Right renal cortex interstitium (tissue), 3 donors: ENCODE results near the gene ANKS1B. TPM values are rescaled to one million over a fixed set of nuclear protein-coding genes. Genes with fewer than 3 reads are reported as not detected.
"Not testable (repeated sequence)": the region's sequence is repeated elsewhere in the genome, so short reads cannot be mapped to it uniquely, and the experiment has no call there.

Experiments
- DNase-seq, 3 donors: peaks; one replicate each; pipeline ENCODE4 v3.0.0-alpha.2; 2013; ENCODE audit warnings: low read depth in 3 of 3, low spot score in 2 of 3
- polyA plus RNA-seq, 3 donors: library from polyadenylated mRNA; unstranded; fragments of 120-200 nt; gene quantifications; one replicate each; pipeline ENCODE4 v1.2.1, GENCODE V29; 2013; ENCODE audit not compliant: insufficient read length in 3 of 3

Gene ANKS1B
- polyA plus RNA-seq, 3 donors, result 3.8 to 4.8 (median 4.3) TPM

DNA sequence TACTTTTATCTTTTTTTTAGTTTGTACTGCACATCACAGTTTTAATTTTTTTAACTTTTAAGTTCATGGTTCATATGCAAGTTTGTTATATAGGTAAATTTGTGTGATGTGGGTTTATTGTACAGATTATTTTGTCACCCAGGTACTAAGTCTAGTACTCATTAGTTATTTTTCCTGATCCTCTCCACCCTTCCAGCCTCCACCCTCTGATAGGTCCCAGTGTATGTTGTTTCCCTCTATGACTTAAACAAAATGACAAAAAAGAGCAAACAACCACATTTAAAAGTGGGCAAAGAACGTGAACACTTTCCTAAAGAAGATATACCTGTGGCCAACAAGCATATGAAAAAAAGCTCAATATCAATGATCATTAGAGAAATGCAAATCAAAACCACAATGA lies 273.5 kb downstream of the ANKS1B start:
- no peak for DNase-seq

- DNase-seq, result no peak
These were observed 275.1 kb downstream of the ANKS1B start for GRCh38 chr12:99709619-99710018.

GRCh38 chr12:99709116-99709515 lies 275.6 kb downstream of the ANKS1B start:
- no peak for DNase-seq

DNA sequence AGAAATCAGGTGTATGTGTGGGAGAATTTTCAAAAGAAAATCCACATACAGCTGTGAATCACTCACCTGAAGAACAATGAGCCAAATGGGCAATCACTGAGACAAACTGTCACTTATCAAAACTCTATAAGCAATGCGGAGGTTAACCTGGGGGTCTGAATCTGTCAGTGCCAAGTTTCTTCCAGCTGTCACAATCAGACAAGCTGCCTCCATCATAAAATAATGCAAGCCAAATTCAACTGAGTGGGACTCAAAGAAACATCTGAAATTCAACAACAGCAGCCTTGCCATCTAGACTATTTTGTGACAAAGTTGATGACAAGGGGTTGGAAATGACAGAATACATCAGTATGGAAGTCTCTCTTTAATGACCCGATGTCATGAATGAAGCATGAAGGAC lies 276.9 kb downstream of the ANKS1B start:
- DNase-seq, result no peak

DNA sequence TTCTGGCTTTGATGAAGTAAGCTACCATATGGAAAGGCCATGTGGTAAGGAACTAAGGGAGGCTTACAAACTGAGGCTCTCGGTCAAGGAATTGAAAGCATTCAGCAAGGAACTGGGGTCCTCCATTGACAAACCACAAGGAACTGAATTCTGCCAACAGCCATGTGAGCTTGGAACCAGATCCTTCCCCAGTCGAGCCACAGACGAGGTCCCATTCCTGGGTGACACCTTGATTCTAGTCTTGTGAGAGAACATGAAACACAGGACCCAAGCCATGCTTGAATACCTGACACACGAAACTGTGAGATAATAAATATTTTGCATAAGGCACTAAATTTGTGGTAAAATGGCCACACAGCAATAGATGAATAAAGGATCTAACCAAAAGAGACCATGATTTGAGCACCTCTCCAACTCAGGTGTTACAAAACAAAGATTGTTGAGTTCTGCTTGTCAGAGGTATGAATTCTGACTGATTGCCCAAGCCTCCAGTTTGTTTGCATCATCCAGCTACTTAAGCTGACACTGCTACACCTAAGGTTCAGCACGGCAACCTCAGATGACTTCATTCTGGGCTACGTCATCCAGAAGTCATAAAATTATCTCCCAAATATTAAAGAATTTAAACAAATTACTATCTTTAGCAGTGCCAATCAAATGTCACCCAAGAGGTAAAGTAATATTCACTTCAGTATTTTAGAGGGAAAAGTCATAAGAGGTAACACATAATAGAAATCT lies 277.8 kb downstream of the ANKS1B start:
- DNase-seq, result no peak

- no peak for DNase-seq
These were observed 280.3 kb downstream of the ANKS1B start for GRCh38 chr12:99704458-99704857.

DNA sequence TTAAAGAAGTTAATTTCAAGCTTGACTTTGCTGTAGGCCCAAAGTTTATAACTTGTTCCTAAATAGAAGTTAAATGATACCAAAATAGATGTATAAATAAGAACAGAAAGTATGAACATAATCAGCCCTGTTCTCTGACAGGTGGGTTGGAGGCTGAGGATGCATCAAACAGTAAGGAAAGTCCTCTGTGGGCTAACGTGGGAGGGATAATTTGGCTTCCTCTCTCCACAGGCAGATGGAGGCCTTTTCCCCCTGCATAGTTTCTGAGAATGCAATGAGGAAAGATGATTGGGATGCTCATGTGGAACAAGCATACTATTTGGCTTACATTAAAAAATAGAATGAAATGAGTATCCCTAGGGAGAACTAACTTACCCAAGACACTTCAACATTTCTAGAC lies 280.7 kb downstream of the ANKS1B start:
- no peak for DNase-seq

- DNase-seq, result no peak
These were observed 284.7 kb downstream of the ANKS1B start for GRCh38 chr12:99700032-99700431.

- DNase-seq, result no peak
These were observed 289.7 kb downstream of the ANKS1B start for GRCh38 chr12:99695050-99695449.

- no peak for DNase-seq
These were observed 298.6 kb downstream of the ANKS1B start for GRCh38 chr12:99686142-99686541.

DNA sequence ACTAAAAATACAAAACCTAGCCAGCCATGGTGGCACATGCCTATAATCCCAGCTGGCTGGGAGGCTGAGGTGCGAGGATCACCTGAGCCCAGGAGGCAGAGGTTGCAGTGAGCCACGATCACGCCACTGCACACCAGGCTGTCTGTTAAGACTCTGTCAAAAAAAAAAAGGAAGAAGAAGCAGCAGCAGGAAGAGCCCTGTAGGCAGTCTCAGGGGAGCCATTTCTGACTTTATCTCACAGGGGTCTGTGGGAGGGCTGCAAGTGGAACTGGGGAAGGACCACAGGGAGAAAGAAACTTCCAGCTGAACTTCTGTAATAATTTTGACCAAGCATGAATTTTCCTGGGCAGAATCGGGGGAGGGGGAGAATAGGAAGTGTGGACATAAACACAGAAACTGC lies 304.5 kb downstream of the ANKS1B start:
- DNase-seq, result no peak

DNA sequence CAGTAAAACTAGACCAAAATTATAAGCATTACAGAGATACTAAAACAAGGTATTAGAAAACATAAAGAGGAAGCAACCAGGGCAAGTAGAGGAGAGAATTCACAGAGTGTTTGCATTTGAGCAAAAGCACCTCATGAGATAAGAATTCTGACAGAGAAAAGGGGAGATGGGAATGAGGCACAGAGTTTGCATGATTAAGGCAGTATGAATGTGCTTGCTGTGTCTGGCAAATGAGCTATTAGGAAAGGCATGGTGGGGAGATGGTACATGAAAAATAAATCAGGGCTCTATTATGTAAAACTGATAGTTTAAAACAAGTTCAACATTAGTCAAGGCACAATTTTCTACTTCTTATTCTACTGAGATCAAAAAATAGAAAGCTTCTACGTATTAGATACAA lies 314.1 kb downstream of the ANKS1B start:
- no peak for DNase-seq

- no peak for DNase-seq
These were observed 325.9 kb downstream of the ANKS1B start for GRCh38 chr12:99658671-99659349.

DNA sequence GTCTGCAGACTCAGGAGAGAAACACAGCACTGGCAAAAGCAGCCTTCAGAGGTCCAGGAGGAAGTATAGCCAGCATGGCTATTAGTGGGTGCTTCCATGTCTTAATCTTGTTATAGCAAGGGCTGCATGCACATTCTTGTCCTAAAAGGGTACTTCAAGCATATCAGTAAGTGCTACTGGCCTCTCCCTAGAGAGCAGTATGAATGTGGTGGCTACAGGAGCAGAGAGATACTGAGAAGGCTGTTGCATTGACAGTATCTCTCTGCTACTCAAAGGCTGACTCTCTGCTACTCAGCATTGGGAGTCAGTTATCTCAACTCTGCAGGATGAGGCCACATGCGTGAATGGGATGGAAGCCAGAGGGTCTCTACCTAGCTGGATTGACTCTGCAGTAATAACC lies 335.2 kb downstream of the ANKS1B start:
- DNase-seq, result no peak

DNA sequence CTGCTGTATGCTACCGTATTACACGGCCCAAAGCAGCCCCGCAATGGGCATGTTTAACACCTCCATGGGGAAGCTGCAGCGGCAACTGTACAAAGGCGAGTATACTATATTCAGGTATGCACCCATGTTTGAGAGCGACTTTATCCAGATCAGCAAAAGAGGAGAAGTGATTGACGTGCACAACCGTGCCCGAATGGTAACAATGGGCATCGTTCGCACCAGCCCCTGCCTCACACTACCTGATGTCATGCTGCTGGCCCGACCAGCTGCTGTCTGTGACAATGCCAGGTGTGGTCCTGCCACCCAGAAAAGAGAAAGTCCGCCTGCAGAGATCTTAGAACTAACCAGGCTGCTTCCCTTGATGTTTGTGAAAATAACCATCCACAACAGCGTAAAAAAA lies 336.6 kb downstream of the ANKS1B start:
- no peak for DNase-seq

- DNase-seq, result no peak
These were observed 337.3 kb downstream of the ANKS1B start, which contains the start of gene GARIN6 for GRCh38 chr12:99647453-99647852. Gene GARIN6 (plus strand): TSS chr12:99647753. CDS start chr12:99648175, 422 bp downstream.

- no peak for DNase-seq
These were observed 340.1 kb downstream of the ANKS1B start for GRCh38 chr12:99644629-99645028.

- no peak for DNase-seq
These were observed 357.3 kb downstream of the ANKS1B start for GRCh38 chr12:99627459-99627858.

DNA sequence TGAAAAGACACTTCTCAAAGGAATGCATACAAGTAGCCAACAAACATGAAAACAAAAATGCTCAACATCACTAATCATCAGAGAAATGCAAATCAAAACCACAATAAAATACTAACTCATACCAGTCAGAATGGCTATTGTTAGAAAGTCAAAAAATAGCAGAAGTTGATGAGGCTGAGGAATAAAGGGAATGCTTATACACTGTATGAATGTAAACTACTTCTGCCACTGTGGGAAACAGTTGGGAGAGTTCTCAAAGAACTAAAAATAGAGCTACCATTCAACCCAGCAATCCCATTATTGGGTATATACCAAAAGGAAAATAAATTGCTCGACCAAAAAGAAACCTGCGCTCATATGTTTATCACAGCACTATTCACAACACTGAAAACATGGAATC lies 360.1 kb downstream of the ANKS1B start:
- not testable (repeated sequence) for DNase-seq

DNA sequence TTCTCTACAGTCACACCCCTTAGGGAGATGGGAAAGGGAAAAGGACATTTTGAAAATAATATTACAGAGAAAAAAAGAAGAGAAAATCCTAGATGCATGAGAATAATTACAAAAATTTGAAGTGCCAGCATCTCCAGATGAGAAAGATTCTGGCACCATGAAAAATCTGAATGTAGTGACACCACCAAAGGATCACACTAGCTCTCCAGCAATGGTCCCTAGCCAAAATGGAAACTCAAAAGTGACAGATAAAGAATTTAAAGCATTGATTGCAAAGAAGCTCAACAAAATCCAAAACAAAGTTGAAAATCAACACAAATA lies 364.6 kb downstream of the ANKS1B start:
- no peak for DNase-seq

DNA sequence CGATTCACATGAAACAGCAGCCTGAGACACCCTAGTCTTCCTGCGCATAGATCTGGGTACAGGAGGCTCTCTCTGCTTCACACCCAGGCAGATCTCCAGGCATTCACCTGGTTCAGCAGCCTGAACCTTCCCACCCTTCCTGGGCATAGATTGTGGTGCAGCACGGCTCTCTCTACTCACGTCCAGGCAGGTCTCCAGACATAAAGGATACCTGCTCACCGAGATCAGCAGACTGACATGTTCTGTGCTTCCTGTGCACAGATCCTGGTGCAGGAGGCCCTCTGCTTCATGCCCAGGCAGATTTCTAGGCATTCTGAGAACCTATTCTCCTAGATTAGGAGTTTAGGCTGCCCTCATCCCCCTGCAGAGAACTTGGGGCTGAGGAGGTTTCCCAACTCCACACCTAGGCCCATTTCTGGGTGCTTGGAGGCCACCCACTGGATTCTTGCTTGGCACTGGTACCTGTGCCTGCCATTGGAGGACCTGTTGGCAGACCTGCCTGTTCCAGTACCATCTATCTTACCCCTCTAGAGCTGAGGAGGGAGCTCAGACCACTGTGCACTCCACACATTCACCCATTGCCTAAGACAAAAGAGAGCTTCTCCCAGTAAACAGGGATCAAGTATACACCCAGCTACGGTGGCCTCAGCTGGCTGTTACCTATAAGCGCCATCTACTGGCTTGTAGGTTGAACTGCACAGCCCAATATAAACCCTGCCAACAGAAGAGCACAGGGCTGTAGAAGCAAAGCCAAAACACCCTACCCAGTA lies 365.2 kb downstream of the ANKS1B start:
- DNase-seq, result no peak

DNA sequence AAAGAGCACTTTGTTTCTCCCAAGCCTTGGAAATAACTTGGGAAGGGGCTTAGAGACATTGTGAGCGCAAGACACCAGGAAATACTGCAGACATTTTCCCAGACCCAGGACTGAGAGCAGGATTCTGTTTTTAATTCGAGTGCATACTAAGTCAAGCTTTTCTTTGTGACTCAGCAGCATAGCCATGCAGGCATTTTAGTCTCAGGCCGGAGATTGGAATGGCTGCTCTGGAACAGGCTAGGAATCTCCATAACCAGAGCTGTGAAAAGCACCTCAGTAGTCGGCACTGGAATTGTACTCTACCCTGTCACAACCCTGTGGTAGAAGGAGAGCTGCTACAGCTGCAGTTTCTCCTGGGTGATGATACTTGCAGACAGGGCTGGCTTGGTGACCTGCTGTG lies 366.1 kb downstream of the ANKS1B start:
- no peak for DNase-seq
